Medulla oblongata (tissue), 1 donor: Measurements from ENCODE around the gene YIF1A.
"Not testable (repeated sequence)": the region's sequence is repeated elsewhere in the genome, so short reads cannot be mapped to it uniquely, and the experiment has no call there.

Experiments
- DNase-seq: peaks from one replicate; pipeline ENCODE4 v3.0.0-alpha.2; 2015; ENCODE audit errors: extremely low spot score

The YIF1A gene

GRCh38 chr11:66326261-66327111 lies 37.5 kb upstream of the YIF1A start:
- no peak for DNase-seq

GRCh38 chr11:66325263-66325671 lies 36.3 kb upstream of the YIF1A start:
- DNase-seq, result no peak

GRCh38 chr11:66324664-66325063 lies 35.7 kb upstream of the YIF1A start:
- DNase-seq, result no peak

- DNase-seq, result no peak
Measured at GRCh38 chr11:66323684-66324083, 34.7 kb upstream of the YIF1A start.

- DNase-seq, result no peak
Measured at GRCh38 chr11:66322732-66323427, 33.9 kb upstream of the YIF1A start.

GRCh38 chr11:66321606-66322005 lies 32.7 kb upstream of the YIF1A start:
- no peak for DNase-seq

GRCh38 chr11:66320748-66321147 lies 31.8 kb upstream of the YIF1A start:
- not testable (repeated sequence) for DNase-seq

- DNase-seq, result not testable (repeated sequence)
Measured at GRCh38 chr11:66320289-66320688, 31.3 kb upstream of the YIF1A start.

GRCh38 chr11:66318600-66318970 lies 29.6 kb upstream of the YIF1A start:
- DNase-seq, result no peak

GRCh38 chr11:66317723-66318599 lies 29.0 kb upstream of the YIF1A start:
- DNase-seq, result no peak

GRCh38 chr11:66317322-66317722 lies 28.4 kb upstream of the YIF1A start:
- no peak for DNase-seq

GRCh38 chr11:66316849-66317251 lies 27.9 kb upstream of the YIF1A start, which contains the start of gene CD248:
Gene CD248 (minus strand): TSS chr11:66317044. CDS start chr11:66317027, 17 bp downstream.
- DNase-seq, result no peak

- DNase-seq, result no peak
Measured at GRCh38 chr11:66315921-66316811, 27.2 kb upstream of the YIF1A start.

- DNase-seq, result no peak
Measured at GRCh38 chr11:66315498-66315885, 26.5 kb upstream of the YIF1A start.

- no peak for DNase-seq
Measured at GRCh38 chr11:66314561-66315497, 25.9 kb upstream of the YIF1A start.

GRCh38 chr11:66314186-66314501 lies 25.2 kb upstream of the YIF1A start:
- no peak for DNase-seq

- no peak for DNase-seq
Measured at GRCh38 chr11:66313321-66314185, 24.6 kb upstream of the YIF1A start.

- DNase-seq, result peak; percentile 95
Measured at GRCh38 chr11:66312549-66313320, 23.8 kb upstream of the YIF1A start.
